Measurements from ENCODE around the gene KCNA1. TPM values are rescaled to one million over a fixed set of nuclear protein-coding genes. Genes with fewer than 3 reads are reported as not detected.

Gene KCNA1
- total and polyA plus RNA-seq, 2 donors (not counting 3 experiments of a cell fraction or from before 2014, with no cell fraction given) = not detected

- CTCF ChIA-PET = interaction anchor here (1.5 kb wide), 1 partner anchor 52 kb away, joined by 6 read pairs; no protein-coding TSS in a partner anchor
- intact Hi-C loops (cut with micrococcal nuclease) (no loop called here), dilution Hi-C loops (cut with MboI; ENCODE audit: extremely low pct_ligation_motif_present, low sequenced_read_pairs) (no loop called here)
- H3K9me1 ChIP-seq (replicated peaks; ENCODE audit: control insufficient read depth, extremely low read depth, insufficient read depth, low read length) = no peaks in the 10 kb centered on the region
- H3K9me3 ChIP-seq (replicated peaks; ENCODE audit: control insufficient read depth, insufficient read depth, low read length) = no peaks in the 10 kb centered on the region
- FAIRE-seq (no peak), DNase-seq (ENCODE audit: low read depth, low spot score) (no peak)
- no peaks in the 10 kb centered on the region for H3K79me2 ChIP-seq (ENCODE audit: control insufficient read depth, insufficient read depth, low read length)
- no peaks in the 10 kb centered on the region for H4K20me1 ChIP-seq (replicated peaks; ENCODE audit: control insufficient read depth, extremely low read depth, insufficient read depth, low read length)
- TF ChIP-seq FOS (IDR thresholded peaks at IDR 0.05; ENCODE audit: borderline replicate concordance, insufficient read depth, low read length) (no peak), EZH2 (IDR thresholded peaks at IDR 0.05; ENCODE audit: borderline replicate concordance, low read depth, low read length, severe bottlenecking) (peak; percentile 88)
- peaks cover 42 to 50% of the 10 kb centered on the region in 2 experiments for H3K27me3 ChIP-seq (ENCODE audit: control insufficient read depth in 2 of 2, insufficient read depth in 2 of 2, low read length in 2 of 2)
- H3K4me3 ChIP-seq (replicated peaks in 1 of 3; ENCODE audit: insufficient read depth in 1 of 3, low read depth in 1 of 3, low read length in 3 of 3) = no peak overlapping the region
- no peak overlapping the region for H2AFZ ChIP-seq (ENCODE audit: low read depth, low read length)
- H3K36me3 ChIP-seq (ENCODE audit: control insufficient read depth in 2 of 2, extremely low read depth in 1 of 2, insufficient read depth in 2 of 2, low read length in 2 of 2) = no peaks in the 10 kb centered on the region
- no peak overlapping the region for H3K9ac ChIP-seq (replicated peaks; ENCODE audit: extremely low read depth, insufficient read depth, low read length)
- POLR2A ChIA-PET = no interaction called here
- BruUV-seq (replicated peaks) = no TSS peak
- no peak overlapping the region for H3K27ac ChIP-seq (ENCODE audit: insufficient read depth, low read depth, low read length)
- no peak overlapping the region for H3K4me2 ChIP-seq (ENCODE audit: insufficient read depth, low read length)
- H3K4me1 ChIP-seq (ENCODE audit: control insufficient read depth, extremely low read depth, insufficient read depth, low read length) = peaks cover 2% of the 10 kb centered on the region
These were observed 333 bp upstream of the KCNA1 start for GRCh38 chr12:4909410-4909733.

GRCh38 chr12:4910502-4911315, 1.0 kb downstream of the KCNA1 start:
- Histone ChIP-seq H3K4me1 (ENCODE audit: control insufficient read depth, extremely low read depth, insufficient read depth, low read length) (peaks cover 2% of the 10 kb centered on the region), H3K27me3 (ENCODE audit: control insufficient read depth in 2 of 2, insufficient read depth in 2 of 2, low read length in 2 of 2) (peaks cover 42 to 54% of the 10 kb centered on the region in 2 experiments), H3K4me3 (replicated peaks in 1 of 3; ENCODE audit: insufficient read depth in 1 of 3, low read depth in 1 of 3, low read length in 3 of 3) (no peak overlapping the region), H2AFZ (ENCODE audit: low read depth, low read length) (no peak overlapping the region), H3K9me3 (replicated peaks; ENCODE audit: control insufficient read depth, insufficient read depth, low read length) (no peaks in the 10 kb centered on the region), H3K9ac (replicated peaks; ENCODE audit: extremely low read depth, insufficient read depth, low read length) (no peak overlapping the region), H3K79me2 (ENCODE audit: control insufficient read depth, insufficient read depth, low read length) (no peaks in the 10 kb centered on the region), H4K20me1 (replicated peaks; ENCODE audit: control insufficient read depth, extremely low read depth, insufficient read depth, low read length) (no peaks in the 10 kb centered on the region), H3K27ac (ENCODE audit: insufficient read depth, low read depth, low read length) (no peak overlapping the region), H3K9me1 (replicated peaks; ENCODE audit: control insufficient read depth, extremely low read depth, insufficient read depth, low read length) (no peaks in the 10 kb centered on the region), H3K36me3 (ENCODE audit: control insufficient read depth in 2 of 2, extremely low read depth in 1 of 2, insufficient read depth in 2 of 2, low read length in 2 of 2) (no peaks in the 10 kb centered on the region), H3K4me2 (ENCODE audit: insufficient read depth, low read length) (peak overlapping the region; percentile 31)
- BruUV-seq (replicated peaks) = no TSS peak
- DNase-seq (ENCODE audit: low read depth, low spot score) (no peak), FAIRE-seq (no peak)
- POLR2A ChIA-PET = no interaction called here
- dilution Hi-C loops (cut with MboI; ENCODE audit: extremely low pct_ligation_motif_present, low sequenced_read_pairs) = no loop called here
- no peak for TF ChIP-seq JUN (IDR thresholded peaks at IDR 0.05; ENCODE audit: borderline replicate concordance, insufficient read depth, insufficient read length, low read depth)
- TF ChIP-seq POLR2AphosphoS5 (IDR thresholded peaks at IDR 0.05; ENCODE audit: insufficient read depth, low read depth, low read length) = no peak
- TF ChIP-seq EZH2 (IDR thresholded peaks at IDR 0.05; ENCODE audit: borderline replicate concordance, low read depth, low read length, severe bottlenecking) = peak; percentile 95
- TF ChIP-seq POLR2A (IDR thresholded peaks at IDR 0.05; ENCODE audit: low read depth, low read length) = no peak
- CTCF ChIA-PET = interaction anchor here (1.5 kb wide), 1 partner anchor 53 kb away, joined by 6 read pairs; no protein-coding TSS in a partner anchor
- intact Hi-C loops (cut with micrococcal nuclease) = no loop called here
